DOHH2 (cell line): Measurements from ENCODE around the gene RNF213.

Experiments
- H3F3A ChIP-seq: fragments of 200-600 bp; sonication (generic), shearing (Covaris generic); 2 replicates; pipeline ENCODE4 v1.6.0; 2016; ENCODE audit warnings: antibody characterized with exemption, mild to moderate bottlenecking; ENCODE audit not compliant: control insufficient read depth, insufficient read depth
- H3K27ac ChIP-seq: fragments of 200-600 bp; sonication (generic); 2 replicates; pipeline ENCODE4 v1.5.1; 2014; ENCODE audit warnings: low read depth, mild to moderate bottlenecking, low read length, moderate library complexity
- H3K27me3 ChIP-seq: fragments of 200-600 bp; sonication (generic); 2 replicates; pipeline ENCODE4 v1.6.1; 2014; ENCODE audit warnings: mild to moderate bottlenecking, low read length, mixed read lengths; ENCODE audit not compliant: control insufficient read depth
- H3K36me3 ChIP-seq: fragments of 200-600 bp; sonication (generic); 2 replicates; pipeline ENCODE4 v1.6.1; 2014; ENCODE audit warnings: mild to moderate bottlenecking, low read length, moderate library complexity, mixed read lengths; ENCODE audit not compliant: control insufficient read depth
- H3K4me1 ChIP-seq: fragments of 200-600 bp; sonication (generic); 2 replicates; pipeline ENCODE4 v1.6.1; 2014; ENCODE audit warnings: mild to moderate bottlenecking, low read length, mixed read lengths; ENCODE audit not compliant: control insufficient read depth
- H3K4me2 ChIP-seq: fragments of 200-600 bp; sonication (generic); 2 replicates; pipeline ENCODE4 v1.6.0; 2014; ENCODE audit warnings: mild to moderate bottlenecking, low read length, moderate library complexity
- H3K4me3 ChIP-seq: fragments of 200-600 bp; sonication (generic); 2 replicates; pipeline ENCODE4 v1.5.1; 2014; ENCODE audit warnings: mild to moderate bottlenecking, low read length, mixed read lengths
- H3K79me2 ChIP-seq: fragments of 200-600 bp; sonication (generic); 2 replicates; pipeline ENCODE4 v1.6.1; 2014; ENCODE audit warnings: mild to moderate bottlenecking, low read length, mixed read lengths; ENCODE audit not compliant: control insufficient read depth
- H3K9me2 ChIP-seq: fragments of 200-600 bp; sonication (generic); replicated peaks from 2 replicates; pipeline ENCODE4 v1.6.1; 2014; ENCODE audit warnings: mild to moderate bottlenecking, low read length, mixed read lengths; ENCODE audit not compliant: control insufficient read depth
- H3K9me3 ChIP-seq: fragments of 200-600 bp; sonication (generic); 2 replicates; pipeline ENCODE4 v1.6.1; 2014; ENCODE audit warnings: antibody characterized with exemption, low read length, mixed read lengths; ENCODE audit not compliant: control insufficient read depth, insufficient read depth
- H4K20me1 ChIP-seq: fragments of 200-600 bp; sonication (generic); 2 replicates; pipeline ENCODE4 v1.6.0; 2014; ENCODE audit warnings: low read depth, mild to moderate bottlenecking, antibody characterized with exemption, low read length, moderate library complexity; ENCODE audit not compliant: control insufficient read depth, insufficient read depth
- EZH2phosphoT487 ChIP-seq: fragments of 200-600 bp; sonication (generic); IDR thresholded peaks from 2 replicates; pipeline ENCODE4 v1.6.1; 2017; ENCODE audit warnings: borderline replicate concordance, mild to moderate bottlenecking, antibody characterized with exemption, low read length, moderate library complexity, mixed read lengths
- TF ChIP-seq, protein P1 (sequence below): fragments of 200-600 bp; sonication (generic); IDR thresholded peaks from one replicate; pipeline ENCODE4 v1.5.1; 2014; ENCODE audit warnings: antibody characterized with exemption, mild to moderate bottlenecking, low read depth, low read length; ENCODE audit not compliant: poor library complexity, severe bottlenecking

RNF213 gene

GRCh38 chr17:80414803-80415625 lies 154.4 kb downstream of the RNF213 start, which contains the start of gene ENDOV:
ENDOV (plus strand) TSS chr17:80415167; CDS start chr17:80415195, 28 bp downstream.
- TF ChIP-seq EZH2phosphoT487: no peak
- TF ChIP-seq, protein P1, sequence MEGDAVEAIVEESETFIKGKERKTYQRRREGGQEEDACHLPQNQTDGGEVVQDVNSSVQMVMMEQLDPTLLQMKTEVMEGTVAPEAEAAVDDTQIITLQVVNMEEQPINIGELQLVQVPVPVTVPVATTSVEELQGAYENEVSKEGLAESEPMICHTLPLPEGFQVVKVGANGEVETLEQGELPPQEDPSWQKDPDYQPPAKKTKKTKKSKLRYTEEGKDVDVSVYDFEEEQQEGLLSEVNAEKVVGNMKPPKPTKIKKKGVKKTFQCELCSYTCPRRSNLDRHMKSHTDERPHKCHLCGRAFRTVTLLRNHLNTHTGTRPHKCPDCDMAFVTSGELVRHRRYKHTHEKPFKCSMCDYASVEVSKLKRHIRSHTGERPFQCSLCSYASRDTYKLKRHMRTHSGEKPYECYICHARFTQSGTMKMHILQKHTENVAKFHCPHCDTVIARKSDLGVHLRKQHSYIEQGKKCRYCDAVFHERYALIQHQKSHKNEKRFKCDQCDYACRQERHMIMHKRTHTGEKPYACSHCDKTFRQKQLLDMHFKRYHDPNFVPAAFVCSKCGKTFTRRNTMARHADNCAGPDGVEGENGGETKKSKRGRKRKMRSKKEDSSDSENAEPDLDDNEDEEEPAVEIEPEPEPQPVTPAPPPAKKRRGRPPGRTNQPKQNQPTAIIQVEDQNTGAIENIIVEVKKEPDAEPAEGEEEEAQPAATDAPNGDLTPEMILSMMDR: no peak
- H3K9me3 ChIP-seq: no peaks in the 10 kb centered on the region
- peaks cover 16% of the 10 kb centered on the region for H3K4me1 ChIP-seq
- no peaks in the 10 kb centered on the region for H3K9me2 ChIP-seq
- H3K79me2 ChIP-seq: peaks cover 3% of the 10 kb centered on the region; the same call in 1 of the 2 replicates
- H3K27ac ChIP-seq: peak within 1 kb of the TSS; percentile 30
- no peaks in the 10 kb centered on the region for H3F3A ChIP-seq
- H3K27me3 ChIP-seq: peaks cover 21% of the 10 kb centered on the region
- peak within 1 kb of the TSS; percentile 100 for H3K4me2 ChIP-seq
- no peaks in the 10 kb centered on the region for H4K20me1 ChIP-seq
- no peaks in the 10 kb centered on the region for H3K36me3 ChIP-seq
- H3K4me3 ChIP-seq: peak within 1 kb of the TSS; percentile 99

DNA sequence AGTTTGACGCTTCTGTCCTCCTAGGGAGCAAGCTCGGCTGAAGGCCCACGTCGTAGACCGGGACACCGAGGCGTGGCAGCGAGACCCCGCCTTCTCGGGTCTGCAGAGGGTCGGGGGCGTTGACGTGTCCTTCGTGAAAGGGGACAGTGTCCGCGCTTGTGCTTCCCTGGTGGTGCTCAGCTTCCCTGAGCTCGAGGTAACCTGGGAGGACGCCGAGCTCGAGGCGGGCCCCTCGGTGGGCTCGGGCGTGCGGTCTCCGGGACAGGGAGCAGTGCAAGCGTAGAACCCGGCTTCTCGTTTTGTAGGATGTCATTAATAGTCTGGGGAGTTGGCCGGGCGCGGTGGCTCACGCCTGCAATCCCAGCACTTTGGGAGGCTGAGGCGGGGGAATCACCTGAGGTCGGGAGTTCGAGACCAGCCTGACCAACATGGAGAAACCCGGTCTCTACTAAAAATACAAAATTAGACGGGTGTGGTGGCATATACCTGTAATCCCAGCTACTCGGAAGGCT lies 155.0 kb downstream of the RNF213 start:
- H3K79me2 ChIP-seq: peaks cover 3% of the 10 kb centered on the region; the same call in 1 of the 2 replicates
- peaks cover 21% of the 10 kb centered on the region for H3K27me3 ChIP-seq
- no peaks in the 10 kb centered on the region for H4K20me1 ChIP-seq
- H3K9me3 ChIP-seq: no peaks in the 10 kb centered on the region
- no peaks in the 10 kb centered on the region for H3K36me3 ChIP-seq
- peak overlapping the region; percentile 100 for H3K4me2 ChIP-seq
- no peaks in the 10 kb centered on the region for H3K9me2 ChIP-seq
- no peak overlapping the region for H3K27ac ChIP-seq
- TF ChIP-seq, protein P1: no peak
- no peak for TF ChIP-seq EZH2phosphoT487
- H3K4me3 ChIP-seq: peak overlapping the region; percentile 99
- H3F3A ChIP-seq: no peaks in the 10 kb centered on the region
- H3K4me1 ChIP-seq: peaks cover 16% of the 10 kb centered on the region

GRCh38 chr17:80416260-80416939 lies 155.7 kb downstream of the RNF213 start:
- H3K27ac ChIP-seq: no peak overlapping the region
- peaks cover 3% of the 10 kb centered on the region; the same call in 1 of the 2 replicates for H3K79me2 ChIP-seq
- peak overlapping the region; percentile 100 for H3K4me2 ChIP-seq
- H3K4me3 ChIP-seq: no peak overlapping the region; the same call in 1 of the 2 replicates
- peaks cover 16% of the 10 kb centered on the region for H3K4me1 ChIP-seq
- no peaks in the 10 kb centered on the region for H3K36me3 ChIP-seq
- TF ChIP-seq EZH2phosphoT487: no peak
- TF ChIP-seq, protein P1: no peak
- H3K9me3 ChIP-seq: no peaks in the 10 kb centered on the region
- H3K27me3 ChIP-seq: peaks cover 20% of the 10 kb centered on the region
- no peaks in the 10 kb centered on the region for H3K9me2 ChIP-seq
- no peaks in the 10 kb centered on the region for H3F3A ChIP-seq
- no peaks in the 10 kb centered on the region for H4K20me1 ChIP-seq
